Uterus (tissue), 4 donors: Measurements from ENCODE around the gene PDLIM7. TPM values are rescaled to one million over a fixed set of nuclear protein-coding genes. Genes with fewer than 3 reads are reported as not detected.

Experiments
- DNase-seq, 2 donors: peaks; one replicate each; pipeline ENCODE4 v3.0.0-alpha.2; 2019 to 2020
- H3K27ac ChIP-seq, 2 donors: fragments of 200-600 bp; sonication (generic); 1 replicate in 1 of 2; 2 replicates in 1 of 2; pipeline ENCODE4 v1.5.1; 2016 to 2018
- H3K27me3 ChIP-seq, 2 donors: fragments of 200-600 bp; sonication (generic); one replicate each; pipeline ENCODE4 v1.5.1; 2018 to 2019; ENCODE audit warnings: control low read depth in 1 of 2
- H3K36me3 ChIP-seq, 2 donors: fragments of 200-600 bp; sonication (generic); one replicate each; pipeline ENCODE4 v1.5.1; 2019; ENCODE audit warnings: control low read depth in 1 of 2
- H3K4me1 ChIP-seq, 2 donors: fragments of 200-600 bp; sonication (generic); one replicate each; pipeline ENCODE4 v1.5.1; 2018 to 2019; ENCODE audit warnings: control low read depth in 1 of 2
- H3K4me3 ChIP-seq, 2 donors: fragments of 200-600 bp; sonication (generic); 1 replicate in 1 of 2; 2 replicates in 1 of 2; pipeline ENCODE4 v1.5.1; 2018 to 2019; ENCODE audit warnings: mild to moderate bottlenecking in 1 of 2
- H3K9me3 ChIP-seq, 2 donors: fragments of 200-600 bp; sonication (generic); one replicate each; pipeline ENCODE4 v1.5.1; 2019; ENCODE audit warnings: control low read depth in 1 of 2
- POLR2A ChIP-seq, 2 donors: fragments of 450-650 bp; IDR thresholded peaks; one replicate each; pipeline ENCODE4 v1.6.1; 2016; ENCODE audit warnings: antibody characterized with exemption in 2 of 2, mild to moderate bottlenecking in 1 of 2, moderate library complexity in 1 of 2
- intact Hi-C: fragments of 100-400 bp; cut with DNase I; formaldehyde crosslinking; loops from one replicate; pipeline ENCODE4 v1.15.1; 2023; ENCODE audit warnings: low total_unique reads
- total RNA-seq, 4 donors: library from RNA; depleted of rRNA in 3 of 4; stranded (reverse); fragments of >200 nt in 3 of 4; gene quantifications; one replicate each; pipeline versions ENCODE4 v1.1.0 to v1.2.4, GENCODE V29; 2014 to 2023
- TF ChIP-seq, protein P1 (sequence below), 4 experiments: fragments of 200-600 bp in 2 of 4; fragments of 450-650 bp in 2 of 4; sonication (generic) in 2 of 4; IDR thresholded peaks; one replicate each; pipeline ENCODE4 v1.5.1; 2016 to 2019; ENCODE audit warnings: antibody characterized with exemption in 4 of 4, mild to moderate bottlenecking in 2 of 4, moderate library complexity in 1 of 4
- donor health status: DM: yes; HTN: yes; CAD: no.

The PDLIM7 gene
- total RNA-seq, 4 donors from 2014 or later = 102 to 543 (median 193) TPM

DNA sequence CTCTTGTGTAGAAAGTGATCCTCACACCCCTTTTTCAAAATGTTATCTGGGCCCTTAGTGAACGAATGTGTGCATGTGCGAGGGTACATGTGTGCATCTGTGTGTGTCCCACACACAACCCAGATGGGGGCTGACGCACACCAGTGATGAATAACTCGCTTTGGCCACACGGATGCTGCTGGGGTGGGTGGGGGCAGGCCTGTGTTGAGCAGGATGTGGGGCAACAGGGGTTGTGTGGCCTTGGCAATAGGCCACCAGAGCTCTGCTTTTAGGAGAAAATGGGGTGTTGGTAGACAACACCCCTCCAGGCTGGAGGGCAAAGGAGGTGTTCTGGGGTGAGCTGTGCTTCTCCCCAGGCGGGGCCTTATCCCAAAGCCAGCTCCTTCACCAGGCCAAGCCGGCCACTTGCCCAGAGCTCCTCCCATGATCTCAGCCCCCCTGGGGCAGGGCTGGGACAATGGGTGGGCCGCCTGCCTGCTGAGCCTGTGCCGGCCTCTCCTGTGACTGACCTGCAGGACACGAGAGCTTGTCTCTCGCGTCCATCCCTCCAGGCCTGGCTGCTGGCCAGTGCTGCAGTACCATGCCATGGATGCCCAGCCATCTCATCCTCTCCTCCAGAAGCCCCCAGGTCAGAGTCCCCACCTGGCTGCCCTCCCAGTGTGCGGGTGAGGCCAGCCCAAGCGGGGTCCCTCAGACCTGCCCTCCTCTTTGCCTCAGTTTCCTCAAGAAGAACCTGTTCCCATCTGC is 25.6 kb downstream of the PDLIM7 start:
- H3K27me3 ChIP-seq = no peaks in the 10 kb centered on the region
- H3K4me3 ChIP-seq = peak overlapping the region; percentile 54 to 90
- peaks cover 0 to 17% of the 10 kb centered on the region in 2 donors for H3K4me1 ChIP-seq
- intact Hi-C loops = no loop called here
- TF ChIP-seq POLR2A (IDR thresholded peaks at IDR 0.05) = no peak
- TF ChIP-seq, protein P1, sequence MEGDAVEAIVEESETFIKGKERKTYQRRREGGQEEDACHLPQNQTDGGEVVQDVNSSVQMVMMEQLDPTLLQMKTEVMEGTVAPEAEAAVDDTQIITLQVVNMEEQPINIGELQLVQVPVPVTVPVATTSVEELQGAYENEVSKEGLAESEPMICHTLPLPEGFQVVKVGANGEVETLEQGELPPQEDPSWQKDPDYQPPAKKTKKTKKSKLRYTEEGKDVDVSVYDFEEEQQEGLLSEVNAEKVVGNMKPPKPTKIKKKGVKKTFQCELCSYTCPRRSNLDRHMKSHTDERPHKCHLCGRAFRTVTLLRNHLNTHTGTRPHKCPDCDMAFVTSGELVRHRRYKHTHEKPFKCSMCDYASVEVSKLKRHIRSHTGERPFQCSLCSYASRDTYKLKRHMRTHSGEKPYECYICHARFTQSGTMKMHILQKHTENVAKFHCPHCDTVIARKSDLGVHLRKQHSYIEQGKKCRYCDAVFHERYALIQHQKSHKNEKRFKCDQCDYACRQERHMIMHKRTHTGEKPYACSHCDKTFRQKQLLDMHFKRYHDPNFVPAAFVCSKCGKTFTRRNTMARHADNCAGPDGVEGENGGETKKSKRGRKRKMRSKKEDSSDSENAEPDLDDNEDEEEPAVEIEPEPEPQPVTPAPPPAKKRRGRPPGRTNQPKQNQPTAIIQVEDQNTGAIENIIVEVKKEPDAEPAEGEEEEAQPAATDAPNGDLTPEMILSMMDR (IDR thresholded peaks at IDR 0.05) = no peak
- H3K9me3 ChIP-seq = no peaks in the 10 kb centered on the region
- no peaks in the 10 kb centered on the region for H3K36me3 ChIP-seq
- DNase-seq = peak in 1 of 2 donors; percentile 56
- peak overlapping the region; percentile 82 to 86 for H3K27ac ChIP-seq

DNA sequence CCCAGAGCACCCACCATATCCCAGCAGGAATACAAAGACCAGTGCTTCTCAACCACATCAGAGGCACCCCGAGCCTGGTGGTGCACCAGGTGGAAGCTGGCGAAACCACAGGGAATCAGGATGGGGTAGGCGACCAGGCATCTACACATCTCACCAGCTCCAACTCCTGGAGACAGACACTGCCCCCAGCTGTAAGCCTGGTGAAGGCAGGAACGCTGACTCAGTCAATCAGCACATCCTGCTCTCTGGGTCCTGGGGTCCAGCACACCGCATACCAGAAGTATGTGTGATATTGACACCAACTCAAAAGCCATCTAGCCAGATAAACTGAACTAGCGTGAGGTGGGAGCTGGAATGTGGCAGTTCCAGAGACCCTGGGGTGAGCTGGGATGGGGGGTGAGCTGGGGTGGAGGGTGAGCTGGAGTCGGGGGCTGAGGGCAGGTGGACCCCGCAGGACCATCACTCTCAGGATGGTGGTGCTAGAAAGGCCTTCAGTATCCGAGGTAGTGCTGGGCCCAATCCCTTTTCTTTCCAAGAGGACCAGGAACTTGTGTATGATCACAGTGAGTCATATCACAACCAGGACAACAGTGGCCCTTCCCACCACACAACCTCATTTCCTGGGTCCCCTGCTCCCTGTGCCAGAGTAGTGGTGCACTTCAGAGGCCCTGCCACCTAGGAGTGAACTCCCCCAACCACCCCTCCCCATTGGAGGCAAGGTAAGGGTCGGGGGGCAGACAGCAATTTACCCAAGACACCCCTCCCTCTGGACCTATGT is 26.5 kb downstream of the PDLIM7 start:
- Histone ChIP-seq H3K4me1 (peaks cover 0 to 17% of the 10 kb centered on the region in 2 donors), H3K4me3 (no peak overlapping the region)
- intact Hi-C loops = no loop called here

DNA sequence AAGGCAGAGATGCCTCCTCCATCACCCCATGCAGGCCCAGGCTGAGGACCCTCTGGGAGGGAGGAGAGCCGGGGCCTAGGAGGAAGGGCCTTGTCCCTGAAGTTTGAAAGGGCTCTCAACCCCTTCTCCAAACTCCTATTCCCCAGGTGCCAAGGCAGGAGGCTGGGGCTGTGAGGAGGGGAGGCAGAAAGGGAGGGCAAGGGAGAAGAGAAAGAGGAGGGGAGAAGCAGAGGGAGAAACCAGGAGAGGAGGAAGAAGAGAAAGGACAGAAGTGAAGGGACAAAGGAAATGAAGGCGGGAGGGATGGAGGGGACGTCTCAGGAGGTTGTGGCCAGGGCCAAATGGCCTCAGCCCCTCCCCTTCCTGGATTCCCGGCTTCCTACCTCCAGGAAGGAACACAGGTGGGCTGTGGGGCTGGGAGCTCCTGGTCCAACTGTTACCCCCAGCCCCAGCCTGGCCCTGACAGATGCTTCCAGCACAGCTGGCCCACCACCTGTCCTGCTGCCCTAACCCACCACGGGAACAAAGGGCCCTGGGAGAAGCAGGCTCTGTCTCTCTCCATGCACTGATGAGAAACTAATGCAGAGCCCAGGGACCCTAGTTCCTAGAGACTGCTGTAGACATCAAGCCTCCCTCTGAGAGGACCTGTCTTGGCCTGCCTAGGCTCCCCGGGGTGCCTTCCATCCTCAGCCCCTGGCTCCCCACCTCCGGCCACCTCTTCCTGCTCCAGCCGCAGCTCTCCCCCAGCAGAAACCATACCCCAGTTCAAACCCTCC is 27.5 kb downstream of the PDLIM7 start:
- H3K27ac ChIP-seq = peak overlapping the region; percentile 51 to 82
- intact Hi-C loops = no loop called here
- TF ChIP-seq, protein P1 (IDR thresholded peaks at IDR 0.05) = no peak
- TF ChIP-seq POLR2A (IDR thresholded peaks at IDR 0.05) = no peak

More for the DNA sequence above, 26.5 kb downstream of the PDLIM7 start:
- TF ChIP-seq POLR2A (IDR thresholded peaks at IDR 0.05) = no peak
- TF ChIP-seq, protein P1 (IDR thresholded peaks at IDR 0.05) = no peak
- DNase-seq = peak in 1 of 2 donors; percentile 13
- no peaks in the 10 kb centered on the region for H3K27me3 ChIP-seq
- H3K36me3 ChIP-seq = no peaks in the 10 kb centered on the region
- no peaks in the 10 kb centered on the region for H3K9me3 ChIP-seq
- H3K27ac ChIP-seq = peak overlapping the region in 1 of 2 donors; percentile 82

DNA sequence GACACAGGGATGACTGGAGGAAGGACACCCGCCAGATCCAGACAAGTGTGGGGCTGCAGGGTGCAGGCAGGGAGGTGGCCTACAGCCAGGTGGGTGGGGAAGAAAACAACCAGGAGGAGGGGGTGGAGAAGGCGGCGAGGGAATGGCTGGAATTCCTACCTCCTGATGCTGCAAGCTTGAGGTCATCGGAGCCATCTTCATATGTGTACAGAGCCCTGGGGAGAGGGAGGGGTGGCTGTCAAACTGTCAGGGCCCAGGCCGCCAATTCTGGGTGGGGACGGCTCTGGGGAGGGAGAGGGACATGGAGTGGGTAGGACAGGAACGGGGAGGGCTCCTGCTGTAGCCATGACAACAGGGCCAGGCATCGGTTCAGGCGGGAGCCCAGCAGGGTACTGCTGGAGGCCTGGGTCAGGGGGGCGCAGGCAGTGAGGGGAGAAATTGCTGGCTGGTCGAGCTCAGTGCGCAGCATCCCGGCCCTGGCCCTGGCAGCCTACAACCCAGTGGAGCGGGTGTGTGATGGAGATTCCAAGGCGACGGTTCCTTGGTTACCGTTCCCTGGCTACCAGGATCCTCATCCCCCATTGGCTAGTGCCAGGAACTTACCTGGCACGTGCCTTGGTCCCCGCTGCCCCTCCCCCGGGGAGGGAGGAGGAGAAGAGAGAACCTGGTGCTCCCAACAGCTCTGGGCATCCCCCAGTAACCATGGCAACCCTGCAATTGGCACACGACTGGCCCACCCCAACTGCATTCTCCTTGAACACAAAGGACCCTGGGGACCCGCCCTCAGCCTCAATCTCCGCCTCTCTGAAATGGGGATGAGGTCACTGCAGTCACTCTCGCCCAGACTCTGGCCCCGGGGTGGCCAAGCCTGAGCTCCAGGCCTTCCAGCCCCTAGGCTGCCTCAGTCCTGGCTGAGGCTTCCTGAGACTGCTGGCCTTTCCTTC is 28.4 kb downstream of the PDLIM7 start:
- Histone ChIP-seq H3K27ac (peak overlapping the region; percentile 51 to 82), H3K36me3 (no peaks in the 10 kb centered on the region), H3K4me1 (peaks cover 0 to 17% of the 10 kb centered on the region in 2 donors), H3K27me3 (no peaks in the 10 kb centered on the region), H3K4me3 (no peak overlapping the region), H3K9me3 (no peaks in the 10 kb centered on the region)
- TF ChIP-seq, protein P1 (IDR thresholded peaks at IDR 0.05) = no peak
- no peak for TF ChIP-seq POLR2A (IDR thresholded peaks at IDR 0.05)
- intact Hi-C loops = no loop called here
- no peak for DNase-seq

More for the DNA sequence above, 27.5 kb downstream of the PDLIM7 start:
- DNase-seq = no peak
- H3K36me3 ChIP-seq = no peaks in the 10 kb centered on the region
- H3K9me3 ChIP-seq = no peaks in the 10 kb centered on the region
- H3K4me3 ChIP-seq = no peak overlapping the region
- H3K27me3 ChIP-seq = no peaks in the 10 kb centered on the region
- peaks cover 0 to 17% of the 10 kb centered on the region in 2 donors for H3K4me1 ChIP-seq
